H1 (cell line): ENCODE measurements around the gene TRAF3IP1. TPM values are rescaled to one million over a fixed set of nuclear protein-coding genes. Genes with fewer than 3 reads are reported as not detected.

ENCODE experiments used
- CTCF ChIA-PET: fragments of 300-600 bp; sonication (Branson Sonifier 250); formaldehyde crosslinking; loops from one replicate; lab custom pipeline; 2021; ENCODE audit not compliant: partially characterized antibody; lab: Charles Lee
- POLR2A ChIA-PET: fragments of 300-600 bp; sonication (Branson Sonifier 250); formaldehyde crosslinking; loops from one replicate; lab custom pipeline; 2021; ENCODE audit warnings: inconsistent platforms; ENCODE audit not compliant: partially characterized antibody; lab: Charles Lee
- DNase-seq, 2 experiments: peaks; one replicate each; pipeline versions ENCODE4 v3.0.0 to v3.0.0-alpha.2; 2010 to 2022; ENCODE audit warnings: low spot score in 2 of 2, low read depth in 1 of 2, mixed read lengths in 1 of 2
- FAIRE-seq: peaks from 2 replicates; lab custom pipeline; 2011; peaks lifted over from hg19 to GRCh38; lab: Jason Lieb, UNC
- H2AFZ ChIP-seq: 2 replicates; pipeline ENCODE4 v1.8.1; 2012; ENCODE audit warnings: low read length, inconsistent platforms
- H2AK5ac ChIP-seq: 2 replicates; pipeline ENCODE4 v1.6.1; 2013; ENCODE audit warnings: low read depth, low read length
- H2BK120ac ChIP-seq: replicated peaks from 2 replicates; pipeline ENCODE3; 2013; ENCODE audit warnings: low read depth, low read length, inconsistent platforms
- H2BK12ac ChIP-seq: 2 replicates; pipeline ENCODE4 v1.6.1; 2013; ENCODE audit warnings: low read depth, low read length
- H2BK15ac ChIP-seq: 2 replicates; pipeline ENCODE4 v1.6.1; 2013; ENCODE audit warnings: low read length
- H2BK20ac ChIP-seq: 2 replicates; pipeline ENCODE4 v1.6.1; 2013; ENCODE audit warnings: low read length
- H2BK5ac ChIP-seq: 2 replicates; pipeline ENCODE4 v1.6.1; 2013; ENCODE audit warnings: low read depth, low read length
- H3K14ac ChIP-seq: 2 replicates; pipeline ENCODE4 v1.6.1; 2013; ENCODE audit warnings: inconsistent platforms; ENCODE audit not compliant: insufficient read length
- H3K18ac ChIP-seq: 2 replicates; pipeline ENCODE4 v1.6.1; 2013; ENCODE audit warnings: low read length; ENCODE audit errors: extremely low read depth
- H3K23ac ChIP-seq: 2 replicates; pipeline ENCODE4 v1.6.1; 2013; ENCODE audit warnings: inconsistent platforms; ENCODE audit not compliant: insufficient read length
- H3K23me2 ChIP-seq: 2 replicates; pipeline ENCODE4 v1.6.1; 2013; ENCODE audit warnings: low read depth, low read length
- H3K27ac ChIP-seq: 2 replicates; pipeline ENCODE4 v1.6.1; 2011; ENCODE audit warnings: low read depth, low read length, inconsistent platforms
- H3K27me3 ChIP-seq, 4 experiments: replicated peaks in 1 of 4; 1 replicate in 1 of 4; 2 replicates in 3 of 4; pipeline versions ENCODE4 v1.6.1 to v1.8.1; 2011 to 2013; ENCODE audit warnings: low read length in 3 of 4, mild to moderate bottlenecking in 3 of 4, inconsistent platforms in 2 of 4, mixed read lengths in 2 of 4, moderate library complexity in 1 of 4; ENCODE audit not compliant: control insufficient read depth in 3 of 4, insufficient read depth in 3 of 4; ENCODE audit errors: extremely low read depth in 1 of 4
- H3K36me3 ChIP-seq, 4 experiments: 2 replicates each; pipeline versions ENCODE4 v1.6.1 to v1.8.1; 2011 to 2013; ENCODE audit warnings: mild to moderate bottlenecking in 4 of 4, low read length in 3 of 4, moderate library complexity in 2 of 4, control low read depth in 1 of 4, inconsistent platforms in 1 of 4; ENCODE audit not compliant: insufficient read depth in 4 of 4, control insufficient read depth in 2 of 4
- H3K4ac ChIP-seq: replicated peaks from 2 replicates; pipeline ENCODE3; 2013; ENCODE audit warnings: low read length, low read depth, mixed read lengths, inconsistent platforms; ENCODE audit not compliant: insufficient read length
- H3K4me1 ChIP-seq, 4 experiments: replicated peaks in 1 of 4; 1 replicate in 1 of 4; 2 replicates in 3 of 4; pipeline versions ENCODE4 v1.6.1 to v1.8.1; 2011 to 2013; ENCODE audit warnings: low read length in 3 of 4, inconsistent platforms in 2 of 4, mixed read lengths in 1 of 4; ENCODE audit not compliant: insufficient read depth in 4 of 4, control insufficient read depth in 3 of 4
- H3K4me2 ChIP-seq, 2 experiments: 2 replicates each; pipeline versions ENCODE4 v1.6.1 to v1.8.1; 2011 to 2013; ENCODE audit warnings: low read depth in 2 of 2, low read length in 2 of 2, control low read depth in 1 of 2, inconsistent platforms in 1 of 2, mild to moderate bottlenecking in 1 of 2; ENCODE audit not compliant: insufficient read depth in 1 of 2
- H3K4me3 ChIP-seq, 4 experiments: fragments of 200-600, 300-600 bp in 1 of 4; sonication (generic), shearing (Covaris generic), sonication (Bioruptor Twin) in 1 of 4; 2 replicates each; pipeline versions ENCODE4 v1.5.1 to v1.8.1; 2011 to 2016; ENCODE audit warnings: low read length in 4 of 4, low read depth in 3 of 4, control low read depth in 2 of 4, inconsistent platforms in 2 of 4, mild to moderate bottlenecking in 2 of 4, mixed read lengths in 1 of 4, moderate library complexity in 1 of 4; ENCODE audit not compliant: insufficient read depth in 2 of 4; ENCODE audit errors: extremely low read depth in 1 of 4
- H3K56ac ChIP-seq: replicated peaks from 2 replicates; pipeline ENCODE3; 2013; ENCODE audit warnings: low read depth, mild to moderate bottlenecking, mixed read lengths, low read length, inconsistent platforms; ENCODE audit not compliant: insufficient read length
- H3K79me1 ChIP-seq: 2 replicates; pipeline ENCODE4 v1.6.1; 2013; ENCODE audit warnings: low read depth, low read length, control low read depth
- H3K79me2 ChIP-seq, 2 experiments: 2 replicates each; pipeline versions ENCODE4 v1.6.1 to v1.8.1; 2012 to 2013; ENCODE audit warnings: low read length in 2 of 2, mild to moderate bottlenecking in 2 of 2, inconsistent platforms in 1 of 2; ENCODE audit not compliant: insufficient read depth in 2 of 2, control insufficient read depth in 1 of 2
- H3K9ac ChIP-seq, 4 experiments: replicated peaks in 1 of 4; 1 replicate in 1 of 4; 2 replicates in 3 of 4; pipeline versions ENCODE4 v1.6.1 to v1.8.1; 2011 to 2013; ENCODE audit warnings: low read depth in 3 of 4, low read length in 3 of 4, control low read depth in 2 of 4, mild to moderate bottlenecking in 2 of 4, moderate library complexity in 2 of 4, inconsistent platforms in 1 of 4; ENCODE audit errors: extremely low read depth in 1 of 4
- H3K9me3 ChIP-seq, 2 experiments: 2 replicates each; pipeline versions ENCODE4 v1.6.1 to v1.8.1; 2012 to 2013; ENCODE audit warnings: mild to moderate bottlenecking in 2 of 2, moderate library complexity in 2 of 2, control low read depth in 1 of 2, inconsistent platforms in 1 of 2, low read depth in 1 of 2, low read length in 1 of 2, mixed read lengths in 1 of 2; ENCODE audit not compliant: insufficient read depth in 2 of 2
- H4K20me1 ChIP-seq, 2 experiments: replicated peaks in 1 of 2; 2 replicates each; pipeline versions ENCODE3 to v1.8.1; 2011 to 2013; ENCODE audit warnings: inconsistent platforms in 2 of 2, low read length in 2 of 2, mild to moderate bottlenecking in 1 of 2; ENCODE audit not compliant: insufficient read depth in 2 of 2, control insufficient read depth in 1 of 2
- H4K5ac ChIP-seq: 2 replicates; pipeline ENCODE4 v1.6.1; 2013; ENCODE audit warnings: low read length, low read depth, mixed read lengths, inconsistent platforms; ENCODE audit not compliant: insufficient read length
- H4K8ac ChIP-seq: 2 replicates; pipeline ENCODE4 v1.8.0; 2013; ENCODE audit warnings: mild to moderate bottlenecking, moderate library complexity, low read length, inconsistent platforms; ENCODE audit not compliant: insufficient read depth; ENCODE audit errors: extremely low read depth
- H4K91ac ChIP-seq: replicated peaks from 2 replicates; pipeline ENCODE3; 2013; ENCODE audit warnings: low read length, mixed read lengths, inconsistent platforms; ENCODE audit not compliant: insufficient read length
- POLR2A ChIP-seq, 2 experiments: IDR thresholded peaks; 1 replicate in 1 of 2; 2 replicates in 1 of 2; pipeline ENCODE4 v1.6.1; 2011; ENCODE audit warnings: low read depth in 2 of 2, low read length in 2 of 2, mild to moderate bottlenecking in 2 of 2; ENCODE audit errors: control extremely low read depth in 1 of 2
- SIN3A ChIP-seq, 2 experiments: IDR thresholded peaks in 1 of 2; conservative IDR thresholded peaks in 1 of 2; 2 replicates each; pipeline ENCODE4 v1.6.1; 2011 to 2012; ENCODE audit warnings: low read length in 2 of 2, improper control_type of control experiment in 1 of 2, low read depth in 1 of 2, mild to moderate bottlenecking in 1 of 2
- WGBS, 2 experiments: shearing (Covaris generic) in 1 of 2; methylation state at CpG; one replicate each; pipeline versions ENCODE4 v1.1.6 to v1.1.7; 2013 to 2015; ENCODE audit warnings: low lambda C conversion rate in 2 of 2, mixed read lengths in 2 of 2, inconsistent platforms in 1 of 2, low coverage in 1 of 2, missing lambda C conversion rate in 1 of 2; ENCODE audit not compliant: insufficient replicate concordance in 2 of 2, insufficient coverage in 1 of 2, insufficient read length in 1 of 2; ENCODE audit errors: extremely low coverage in 1 of 2, missing lambda C conversion rate in 1 of 2; 5-methylcytosine and 5-hydroxymethylcytosine counted together
- polyA plus RNA-seq, 7 experiments: library from polyadenylated mRNA; depleted of rRNA in 3 of 7; stranded (reverse) in 5 of 7; unstranded in 2 of 7; fragments of >200 nt in 5 of 7; fragments of 200-250 nt in 2 of 7; gene quantifications; 1 replicate in 5 of 7; 2 replicates in 1 of 7; 4 replicates in 1 of 7; pipeline versions ENCODE4 v1.2.1 to v1.2.3, GENCODE V29; 2011 to 2013; ENCODE audit warnings: missing spikeins in 2 of 7, mixed read lengths in 2 of 7
- total RNA-seq: library from RNA; stranded (reverse); fragmentation: NEBNext Ultra II Directional; extraction: Animal tissue kit (Norgen Biotek cat#: 25700); gene quantifications from 2 replicates; pipeline ENCODE4 v1.2.1, GENCODE V29; 2021

Gene TRAF3IP1
- total and polyA plus RNA-seq, 2 of the 8 experiments (the other 6 are each of a cell fraction or from before 2014, with no cell fraction given) = 2.3 to 17.5 TPM

- Histone ChIP-seq H3K4ac (no peak overlapping the region), H4K91ac (no peak overlapping the region), H3K9ac (no peak overlapping the region), H2BK15ac (no peak overlapping the region), H3K36me3 (peaks cover 11 to 24% (median 12%) of the 10 kb centered on the region in 4 experiments; a peak in 7 of 8 replicates), H4K20me1 (peaks cover 6 to 16% of the 10 kb centered on the region in 2 experiments), H3K9me3 (no peaks in the 10 kb centered on the region), H3K4me2 (no peak overlapping the region), H3K14ac (no peak overlapping the region), H3K79me1 (peaks cover 16% of the 10 kb centered on the region), H4K5ac (no peak overlapping the region), H3K79me2 (peaks cover 20 to 73% of the 10 kb centered on the region in 2 experiments), H4K8ac (no peak overlapping the region), H3K4me1 (peaks cover 0 to 7% (median 3%) of the 10 kb centered on the region in 4 experiments; a peak in 4 of 7 replicates), H3K27ac (no peak overlapping the region), H2BK5ac (no peak overlapping the region), H2AFZ (no peak overlapping the region), H2BK120ac (no peak overlapping the region), H3K23ac (no peak overlapping the region), H3K56ac (no peak overlapping the region), H3K27me3 (no peaks in the 10 kb centered on the region), H2BK20ac (no peak overlapping the region), H3K18ac (no peak overlapping the region), H3K4me3 (no peak overlapping the region), H2BK12ac (no peak overlapping the region), H2AK5ac (no peak overlapping the region), H3K23me2 (peaks cover 8% of the 10 kb centered on the region)
- ChIA-PET POLR2A (no interaction called here), CTCF (interaction anchor here (0.7 to 6.8 kb wide), 6 partner anchors 10 to 89 kb away, joined by 3 to 68 read pairs (median 4); no protein-coding TSS in a partner anchor)
- DNase-seq (no peak), FAIRE-seq (no peak)
- 86% methylated on average over 6 of the region's 6 CpGs; no CpG with 5 or more reads in 1 of the 2 experiments for WGBS, 2 experiments
- TF ChIP-seq POLR2A (IDR thresholded peaks at IDR 0.05; ENCODE audit: control extremely low read depth in 1 of 2, low read depth in 2 of 2, low read length in 2 of 2) = no peak
- no peak for TF ChIP-seq SIN3A (conservative IDR thresholded peaks at IDR 0.05 in 1 of 2, IDR thresholded peaks at IDR 0.05 in 1 of 2; ENCODE audit: low read depth in 1 of 2, low read length in 2 of 2)
Observed at GRCh38 chr2:238430781-238431180, 110.5 kb downstream of the TRAF3IP1 start.
